DOHH2 (cell line): ENCODE results near the gene TM6SF1.

Experiments
- H3F3A ChIP-seq: fragments of 200-600 bp; sonication (generic), shearing (Covaris generic); 2 replicates; pipeline ENCODE4 v1.6.0; 2016; ENCODE audit warnings: antibody characterized with exemption, mild to moderate bottlenecking; ENCODE audit not compliant: control insufficient read depth, insufficient read depth
- H3K27ac ChIP-seq: fragments of 200-600 bp; sonication (generic); 2 replicates; pipeline ENCODE4 v1.5.1; 2014; ENCODE audit warnings: low read depth, mild to moderate bottlenecking, low read length, moderate library complexity
- H3K27me3 ChIP-seq: fragments of 200-600 bp; sonication (generic); 2 replicates; pipeline ENCODE4 v1.6.1; 2014; ENCODE audit warnings: mild to moderate bottlenecking, low read length, mixed read lengths; ENCODE audit not compliant: control insufficient read depth
- H3K36me3 ChIP-seq: fragments of 200-600 bp; sonication (generic); 2 replicates; pipeline ENCODE4 v1.6.1; 2014; ENCODE audit warnings: mild to moderate bottlenecking, low read length, moderate library complexity, mixed read lengths; ENCODE audit not compliant: control insufficient read depth
- H3K4me1 ChIP-seq: fragments of 200-600 bp; sonication (generic); 2 replicates; pipeline ENCODE4 v1.6.1; 2014; ENCODE audit warnings: mild to moderate bottlenecking, low read length, mixed read lengths; ENCODE audit not compliant: control insufficient read depth
- H3K4me2 ChIP-seq: fragments of 200-600 bp; sonication (generic); 2 replicates; pipeline ENCODE4 v1.6.0; 2014; ENCODE audit warnings: mild to moderate bottlenecking, low read length, moderate library complexity
- H3K4me3 ChIP-seq: fragments of 200-600 bp; sonication (generic); 2 replicates; pipeline ENCODE4 v1.5.1; 2014; ENCODE audit warnings: mild to moderate bottlenecking, low read length, mixed read lengths
- H3K79me2 ChIP-seq: fragments of 200-600 bp; sonication (generic); 2 replicates; pipeline ENCODE4 v1.6.1; 2014; ENCODE audit warnings: mild to moderate bottlenecking, low read length, mixed read lengths; ENCODE audit not compliant: control insufficient read depth
- H3K9me2 ChIP-seq: fragments of 200-600 bp; sonication (generic); replicated peaks from 2 replicates; pipeline ENCODE4 v1.6.1; 2014; ENCODE audit warnings: mild to moderate bottlenecking, low read length, mixed read lengths; ENCODE audit not compliant: control insufficient read depth
- H3K9me3 ChIP-seq: fragments of 200-600 bp; sonication (generic); 2 replicates; pipeline ENCODE4 v1.6.1; 2014; ENCODE audit warnings: antibody characterized with exemption, low read length, mixed read lengths; ENCODE audit not compliant: control insufficient read depth, insufficient read depth
- H4K20me1 ChIP-seq: fragments of 200-600 bp; sonication (generic); 2 replicates; pipeline ENCODE4 v1.6.0; 2014; ENCODE audit warnings: low read depth, mild to moderate bottlenecking, antibody characterized with exemption, low read length, moderate library complexity; ENCODE audit not compliant: control insufficient read depth, insufficient read depth
- CTCF ChIP-seq: fragments of 200-600 bp; sonication (generic); IDR thresholded peaks from one replicate; pipeline ENCODE4 v1.5.1; 2014; ENCODE audit warnings: antibody characterized with exemption, mild to moderate bottlenecking, low read depth, low read length; ENCODE audit not compliant: poor library complexity, severe bottlenecking
- EZH2phosphoT487 ChIP-seq: fragments of 200-600 bp; sonication (generic); IDR thresholded peaks from 2 replicates; pipeline ENCODE4 v1.6.1; 2017; ENCODE audit warnings: borderline replicate concordance, mild to moderate bottlenecking, antibody characterized with exemption, low read length, moderate library complexity, mixed read lengths

The TM6SF1 gene

GRCh38 chr15:83065431-83065830 lies 42.0 kb upstream of the TM6SF1 start:
- Histone ChIP-seq H3K79me2 (peaks cover 76% of the 10 kb centered on the region), H3K4me2 (peak overlapping the region; percentile 67), H3K27ac (no peak overlapping the region; the same call in 1 of the 2 replicates), H4K20me1 (peaks cover 47% of the 10 kb centered on the region), H3F3A (peaks cover 12% of the 10 kb centered on the region), H3K9me3 (peaks cover 8% of the 10 kb centered on the region), H3K36me3 (peaks cover 53% of the 10 kb centered on the region), H3K4me1 (peaks cover 50% of the 10 kb centered on the region), H3K27me3 (no peaks in the 10 kb centered on the region), H3K4me3 (peak overlapping the region; percentile 82), H3K9me2 (no peaks in the 10 kb centered on the region)
- TF ChIP-seq EZH2phosphoT487 (no peak), CTCF (no peak)

GRCh38 chr15:83066034-83066733 lies 41.3 kb upstream of the TM6SF1 start:
- peak overlapping the region; percentile 82 for H3K4me3 ChIP-seq
- H3K79me2 ChIP-seq = peaks cover 69% of the 10 kb centered on the region
- H3K27me3 ChIP-seq = no peaks in the 10 kb centered on the region
- peaks cover 43% of the 10 kb centered on the region for H4K20me1 ChIP-seq
- peaks cover 8% of the 10 kb centered on the region for H3K9me3 ChIP-seq
- H3F3A ChIP-seq = peaks cover 12% of the 10 kb centered on the region
- no peaks in the 10 kb centered on the region for H3K9me2 ChIP-seq
- H3K4me1 ChIP-seq = peaks cover 50% of the 10 kb centered on the region
- peaks cover 48% of the 10 kb centered on the region for H3K36me3 ChIP-seq
- H3K4me2 ChIP-seq = peak overlapping the region; percentile 67
- TF ChIP-seq CTCF = no peak
- no peak for TF ChIP-seq EZH2phosphoT487
- H3K27ac ChIP-seq = peak overlapping the region; percentile 69

DNA sequence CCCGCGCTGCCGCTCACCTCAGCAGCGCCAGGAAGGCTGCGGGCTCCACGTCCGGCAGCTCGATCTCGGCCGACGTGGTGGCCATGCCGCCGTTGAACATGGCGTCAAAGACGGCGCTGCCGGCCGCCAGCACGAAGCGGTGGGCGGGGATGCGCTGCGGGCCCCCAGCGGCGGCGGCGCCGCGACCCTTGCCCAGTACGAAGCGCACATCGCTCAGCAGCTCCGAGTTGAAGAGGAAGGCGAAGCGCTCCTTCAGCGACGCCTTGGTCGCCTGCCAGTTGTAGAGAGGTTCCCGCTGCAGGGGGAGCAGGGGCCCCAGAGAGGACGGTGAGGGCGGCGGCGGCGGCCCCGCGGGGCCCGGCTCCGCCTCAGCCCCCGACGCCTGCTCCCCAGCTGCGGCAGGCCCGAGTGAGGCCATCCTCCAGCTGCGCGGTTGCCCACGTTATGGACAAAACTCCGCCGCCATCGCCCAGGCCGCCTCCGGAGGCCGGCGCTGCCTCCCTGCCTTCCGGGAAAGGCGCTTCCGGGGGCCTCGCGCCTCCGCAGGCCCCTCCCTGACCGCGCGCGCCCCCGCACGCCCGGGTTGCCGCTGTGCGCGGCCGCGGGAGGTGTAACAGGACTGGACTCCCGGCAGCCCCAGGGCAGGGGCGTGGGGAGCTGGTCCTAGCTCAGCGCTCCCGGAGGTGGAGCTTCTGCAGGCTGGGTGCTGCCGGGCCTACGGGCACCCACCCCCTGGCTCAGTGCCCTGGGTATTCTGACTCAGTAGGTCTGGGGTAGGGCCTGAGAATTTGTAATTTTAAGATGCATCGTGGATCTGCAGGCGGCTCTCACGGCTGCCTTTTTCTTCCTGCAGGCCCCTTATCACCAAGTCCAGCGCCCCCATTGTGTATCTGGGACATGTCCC lies 40.5 kb upstream of the TM6SF1 start, which contains the start of gene BTBD1:
BTBD1 (minus strand) TSS at position 519 of the 904 bp plus-strand sequence; CDS start at position 418, 101 bp downstream.
- peaks cover 61% of the 10 kb centered on the region for H3K79me2 ChIP-seq

More for the DNA sequence above, 40.5 kb upstream of the TM6SF1 start, which contains the start of gene BTBD1:
- H3K9me2 ChIP-seq = no peaks in the 10 kb centered on the region
- peaks cover 8% of the 10 kb centered on the region for H3K9me3 ChIP-seq
- H4K20me1 ChIP-seq = peaks cover 35% of the 10 kb centered on the region
- H3K36me3 ChIP-seq = peaks cover 40% of the 10 kb centered on the region
- peaks cover 12% of the 10 kb centered on the region for H3F3A ChIP-seq
- H3K4me3 ChIP-seq = peak within 1 kb of the TSS; percentile 82
- H3K27ac ChIP-seq = peak within 1 kb of the TSS; percentile 69
- H3K4me2 ChIP-seq = peak within 1 kb of the TSS; percentile 67
- H3K27me3 ChIP-seq = no peaks in the 10 kb centered on the region
- H3K4me1 ChIP-seq = peaks cover 44% of the 10 kb centered on the region
- TF ChIP-seq EZH2phosphoT487 = no peak
- peak; percentile 5 for TF ChIP-seq CTCF
